ENCODE results near the gene UBA5. TPM values are rescaled to one million over a fixed set of nuclear protein-coding genes. Genes with fewer than 3 reads are reported as not detected.

Gene UBA5
- total RNA-seq, 1 donor from 2014 or later, result 36.0 TPM

DNA sequence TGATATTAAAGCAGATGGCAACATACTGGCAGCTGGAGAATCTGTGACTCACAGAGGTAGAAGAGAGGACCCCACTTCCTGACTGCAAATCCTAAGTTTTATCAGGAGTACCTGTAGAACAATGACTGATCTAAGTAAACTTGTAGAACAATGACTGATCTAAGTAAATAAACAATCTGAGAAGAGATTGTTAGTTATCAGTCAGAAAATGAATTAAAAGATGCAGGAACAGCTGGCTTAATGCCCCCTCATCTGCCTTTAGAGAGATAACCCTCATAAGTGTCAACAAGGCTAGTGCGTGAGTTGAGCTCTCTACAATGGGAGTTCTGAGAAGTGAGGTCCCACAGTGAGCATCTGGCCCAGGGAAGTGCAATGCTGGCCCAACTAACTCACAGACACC is 15.1 kb upstream of the UBA5 start:
- DNase-seq (ENCODE audit: missing footprints), result no peak
- no peak for ATAC-seq
- intact Hi-C loops (cut with DNase I), result no loop called here

DNA sequence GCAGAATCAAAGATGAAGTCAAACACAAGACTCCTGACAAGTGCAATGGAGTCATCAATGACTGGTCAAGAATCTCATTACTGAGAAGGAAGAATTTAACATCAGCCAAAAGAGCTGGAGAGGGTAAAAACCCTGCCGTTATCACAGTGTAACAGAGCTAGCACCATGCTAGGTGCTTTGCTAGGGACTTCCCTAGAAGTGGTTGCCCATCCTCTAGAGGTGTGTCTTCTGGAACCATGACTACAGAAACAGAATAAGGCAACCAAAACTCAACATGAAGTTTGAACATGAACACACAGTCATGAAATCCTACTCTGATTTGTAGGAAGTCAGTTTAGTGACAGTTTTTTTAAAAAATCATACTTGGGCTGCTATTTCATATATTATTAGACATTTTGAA is 10.0 kb upstream of the UBA5 start:
- intact Hi-C loops (cut with DNase I), result no loop called here
- no peak for ATAC-seq
- DNase-seq (ENCODE audit: missing footprints), result no peak

DNA sequence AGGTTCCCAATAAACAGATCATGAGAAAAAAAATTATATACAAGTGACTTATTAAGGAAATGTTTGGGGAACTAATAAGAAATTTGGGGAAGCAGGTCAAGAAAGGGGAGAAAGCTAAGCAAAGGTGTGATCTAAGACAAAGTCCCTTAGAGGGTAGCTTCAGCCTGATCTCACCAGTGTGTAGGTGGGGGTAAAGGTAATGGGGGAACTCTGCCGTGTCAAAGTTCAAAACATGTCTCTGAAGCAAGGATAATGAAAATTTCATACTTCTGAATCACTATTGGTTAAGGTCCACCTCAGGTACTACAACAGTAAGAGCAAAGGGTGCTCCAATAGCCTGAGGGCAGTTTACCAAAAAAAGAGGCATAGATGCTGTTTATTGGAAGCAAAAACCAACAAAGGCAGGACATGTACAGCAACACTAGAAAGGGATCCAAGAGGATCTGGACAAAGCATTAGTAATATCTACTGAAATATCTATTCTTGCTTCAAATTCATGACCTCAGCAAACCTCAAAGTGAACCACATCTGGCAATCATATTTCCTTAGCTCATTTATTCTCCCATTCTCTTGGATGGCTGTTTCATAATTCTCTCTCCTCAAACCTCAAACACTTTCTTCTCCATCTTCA is 7.4 kb upstream of the UBA5 start:
- DNase-seq (ENCODE audit: missing footprints) (no peak), ATAC-seq (no peak)
- intact Hi-C loops (cut with DNase I), result no loop called here

DNA sequence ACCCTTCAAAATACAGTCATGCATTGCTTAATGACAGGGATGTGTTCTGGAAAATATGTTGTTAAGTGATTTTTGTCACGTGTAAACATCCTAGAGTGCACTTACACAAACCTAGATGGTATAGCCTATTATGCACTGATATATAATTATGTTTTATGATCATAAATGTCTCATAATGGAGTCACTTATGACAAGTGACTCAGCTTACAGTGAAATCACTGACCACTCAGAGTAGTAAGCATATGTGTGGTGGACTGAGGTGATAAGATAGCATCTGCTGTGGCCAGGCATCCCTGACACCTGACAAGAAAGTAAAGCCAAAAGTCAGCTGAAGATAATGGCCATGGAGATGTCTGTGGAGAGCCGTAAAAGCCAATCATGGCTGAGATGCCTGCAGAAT is 5.9 kb upstream of the UBA5 start:
- ATAC-seq, result no peak
- intact Hi-C loops (cut with DNase I), result no loop called here
- no peak for DNase-seq (ENCODE audit: missing footprints)

DNA sequence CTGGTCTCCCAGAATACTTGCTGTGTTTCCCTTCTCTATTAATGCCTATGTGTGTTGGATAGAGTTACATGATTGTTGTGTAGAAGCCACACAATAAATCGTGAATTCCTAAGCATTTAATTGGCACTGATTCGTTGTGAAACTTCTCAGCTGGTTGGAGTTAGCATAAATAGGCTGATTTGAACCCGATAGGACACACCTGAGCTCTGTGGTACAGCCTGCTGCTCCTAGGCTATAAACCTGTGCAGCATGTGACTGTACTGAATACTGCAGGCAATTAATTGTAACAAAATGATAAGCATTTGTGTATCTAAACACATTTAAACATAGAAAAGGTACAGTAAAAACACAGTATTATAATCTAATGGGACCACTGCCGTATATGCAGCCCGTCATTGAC is 5.4 kb upstream of the UBA5 start:
- DNase-seq (ENCODE audit: missing footprints), result no peak
- no peak for ATAC-seq
- intact Hi-C loops (cut with DNase I), result no loop called here

DNA sequence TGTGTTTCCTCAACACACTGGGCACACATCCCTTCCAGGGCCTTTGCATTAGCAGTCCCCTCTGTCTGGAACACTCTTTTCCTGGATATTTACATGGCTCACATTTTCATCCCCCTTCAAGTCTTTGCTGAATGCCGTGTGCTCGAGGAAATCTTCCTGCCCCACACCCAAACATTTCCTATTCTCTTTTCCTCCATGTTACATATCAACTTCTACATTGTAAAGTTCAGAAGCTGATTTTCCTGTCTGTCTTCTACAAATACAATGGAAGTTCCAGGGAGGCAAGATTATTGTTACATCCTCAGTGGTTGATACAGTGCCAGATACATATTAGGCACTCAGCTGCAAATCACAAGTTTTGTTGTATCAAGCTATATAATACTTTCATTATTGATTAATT is 4.7 kb upstream of the UBA5 start:
- no peak for ATAC-seq
- intact Hi-C loops (cut with DNase I), result no loop called here
- no peak for DNase-seq (ENCODE audit: missing footprints)

DNA sequence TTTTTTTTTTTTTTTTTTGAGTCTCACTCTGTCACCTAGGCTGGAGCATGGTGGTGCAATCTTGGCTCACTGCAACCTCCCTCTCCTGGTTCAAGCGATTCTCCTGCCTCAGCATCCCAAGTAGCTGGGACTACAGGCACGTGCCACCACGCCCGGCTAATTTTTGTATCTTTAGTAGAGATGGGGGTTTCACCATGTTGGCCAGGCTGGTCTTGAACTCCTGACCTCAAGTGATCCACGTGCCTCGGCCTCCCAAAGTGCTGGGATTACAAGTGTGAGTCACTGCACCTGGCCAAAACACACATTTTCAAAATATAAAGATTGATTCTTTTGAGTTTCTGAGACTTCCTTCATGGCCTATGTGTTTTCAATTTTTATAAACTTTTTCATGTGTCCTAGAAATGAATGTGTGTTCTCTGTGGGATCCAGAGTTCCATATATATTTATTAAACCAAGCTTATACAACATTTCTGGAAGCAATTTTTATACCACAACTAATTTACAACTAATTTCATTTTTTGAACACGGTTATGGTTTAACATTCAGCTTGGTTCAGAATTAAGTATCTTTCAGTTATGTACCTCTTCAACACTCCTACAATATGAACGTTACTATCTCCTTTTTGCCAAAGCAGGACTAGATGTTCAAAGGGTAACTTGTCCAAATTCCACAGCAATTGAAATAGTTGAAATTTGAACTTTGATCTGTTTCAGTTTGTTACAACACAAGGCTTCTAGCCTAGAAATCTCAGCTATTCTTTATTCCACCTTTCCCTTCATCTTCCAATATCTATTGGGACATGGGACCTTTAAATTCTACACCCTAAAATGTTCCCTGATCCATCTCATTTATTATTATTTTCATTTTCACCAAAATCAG is 2.0 kb upstream of the UBA5 start:
- DNase-seq (ENCODE audit: missing footprints), result no peak
- ATAC-seq, result no peak
- intact Hi-C loops (cut with DNase I), result loop anchor here (2.0 kb wide), 1 partner anchor 65 kb away; the partner anchor contains the start of gene NPHP3

DNA sequence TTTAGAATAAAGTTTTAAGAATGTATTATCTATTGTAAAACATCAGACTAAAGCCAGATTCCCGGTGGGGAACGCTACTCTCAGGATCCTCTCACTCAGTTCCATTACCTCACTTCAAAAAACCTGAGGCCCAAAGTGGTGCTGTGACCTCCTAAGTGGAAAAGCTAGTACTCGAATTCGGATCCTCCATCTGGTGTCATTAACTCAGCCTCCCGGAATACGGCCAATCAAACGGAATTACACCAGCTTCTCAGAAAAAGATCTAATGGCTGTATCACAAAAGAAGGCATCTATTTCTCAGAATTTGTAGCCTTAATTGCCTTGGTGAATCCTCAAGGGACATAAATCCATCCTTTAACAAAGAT is 1.1 kb upstream of the UBA5 start:
- ATAC-seq (no peak), DNase-seq (ENCODE audit: missing footprints) (no peak)
- intact Hi-C loops (cut with DNase I), result loop anchor here (2.0 kb wide), 1 partner anchor 64 kb away; the partner anchor contains the start of gene NPHP3

DNA sequence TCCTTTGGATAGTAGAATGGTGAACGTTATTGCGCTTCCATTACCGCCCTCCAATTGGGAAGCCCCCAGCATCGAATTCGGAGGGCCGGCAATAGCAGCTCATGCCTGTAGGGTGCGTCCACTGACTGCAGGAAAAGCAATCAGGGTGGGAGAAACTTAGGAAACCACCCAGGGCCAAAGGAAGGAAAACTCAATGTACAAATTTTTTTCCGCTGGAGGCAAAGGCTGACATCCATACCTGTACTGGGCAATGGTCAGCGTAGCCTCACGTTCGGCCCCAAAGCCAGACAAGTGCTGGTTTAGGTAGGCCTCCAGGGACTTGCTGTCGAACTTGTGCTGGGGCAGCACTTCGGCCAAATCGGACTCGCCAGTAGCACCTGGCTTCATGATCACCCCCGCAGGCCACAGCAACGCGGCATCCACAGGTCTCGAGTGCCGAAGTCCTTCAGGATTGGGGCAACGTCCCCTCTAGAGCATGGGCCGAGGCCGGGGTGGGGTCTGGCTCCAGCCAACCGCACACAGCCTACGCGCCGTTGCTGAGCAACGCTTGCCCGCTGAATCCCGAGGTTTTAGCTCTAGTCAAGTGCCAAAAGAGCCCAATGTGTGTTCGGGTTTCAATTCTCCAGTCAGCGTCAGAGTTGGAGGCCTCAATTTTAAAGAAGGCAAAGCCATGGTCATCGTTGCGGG is 621 bp upstream of the UBA5 start, which contains the start of gene ACAD11:
Gene ACAD11 (minus strand): TSS at position 445 of the 687 bp plus-strand sequence. CDS start 58 bp downstream, at position 387.
- ATAC-seq (peak; percentile 88), DNase-seq (ENCODE audit: missing footprints) (peak; percentile 85)
- intact Hi-C loops (cut with DNase I), result loop anchor here (2.0 kb wide), 1 partner anchor 63 kb away; the partner anchor contains the start of gene NPHP3

DNA sequence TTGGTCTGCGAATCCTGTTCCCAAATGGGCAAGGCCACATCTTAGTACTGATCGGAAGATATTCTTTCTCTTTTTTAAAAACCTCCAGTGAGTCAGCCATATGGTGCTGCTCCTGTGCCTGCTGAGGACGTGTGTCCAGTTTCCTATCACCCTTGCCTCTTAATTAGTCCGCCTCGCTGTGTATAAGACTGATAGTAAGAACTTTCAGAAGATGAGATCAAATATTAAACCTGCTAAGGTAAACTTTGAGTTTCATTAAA is 612 bp downstream of the UBA5 start:
- intact Hi-C loops (cut with DNase I), result no loop called here
- no peak for ATAC-seq
- DNase-seq (ENCODE audit: missing footprints), result no peak

DNA sequence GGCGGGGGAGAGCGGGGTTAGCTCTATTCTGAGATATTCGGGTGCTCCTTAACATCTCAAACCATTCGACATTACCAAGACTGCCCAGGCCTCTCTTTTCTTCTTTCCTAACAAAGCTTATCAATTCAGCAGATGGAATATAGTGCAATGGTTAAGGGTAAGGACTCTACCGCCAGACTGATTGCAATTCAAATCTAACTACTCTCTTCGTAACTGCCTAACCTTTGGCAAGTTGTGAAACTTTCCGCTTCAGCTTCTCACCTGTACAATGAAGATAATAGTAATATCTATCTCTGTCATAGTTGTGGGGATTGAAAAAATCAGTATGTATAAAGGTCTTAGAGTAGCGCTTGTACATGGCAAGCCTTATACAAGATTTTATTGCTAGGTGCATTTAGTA is 972 bp downstream of the UBA5 start:
- DNase-seq (ENCODE audit: missing footprints) (no peak), ATAC-seq (no peak)
- intact Hi-C loops (cut with DNase I), result no loop called here

DNA sequence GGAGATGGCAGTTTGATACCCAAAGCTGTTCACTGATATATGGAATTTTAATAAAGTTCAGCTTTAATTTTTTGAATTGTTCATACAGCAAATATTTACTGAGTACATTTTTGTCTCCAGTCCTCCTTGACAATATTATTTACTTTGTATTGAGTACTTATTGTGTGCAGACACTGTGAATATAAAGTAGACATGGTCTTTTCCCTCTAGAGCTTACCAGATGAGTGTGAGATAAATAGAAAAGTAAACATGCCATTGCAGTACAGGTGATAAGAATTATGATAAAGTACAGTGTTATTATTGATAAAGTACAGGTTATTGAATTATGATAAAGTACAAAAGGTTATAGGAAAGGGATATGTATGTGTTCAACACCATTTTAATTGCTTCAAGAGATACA is 2.1 kb downstream of the UBA5 start:
- DNase-seq (ENCODE audit: missing footprints) (no peak), ATAC-seq (no peak)
- intact Hi-C loops (cut with DNase I), result no loop called here

DNA sequence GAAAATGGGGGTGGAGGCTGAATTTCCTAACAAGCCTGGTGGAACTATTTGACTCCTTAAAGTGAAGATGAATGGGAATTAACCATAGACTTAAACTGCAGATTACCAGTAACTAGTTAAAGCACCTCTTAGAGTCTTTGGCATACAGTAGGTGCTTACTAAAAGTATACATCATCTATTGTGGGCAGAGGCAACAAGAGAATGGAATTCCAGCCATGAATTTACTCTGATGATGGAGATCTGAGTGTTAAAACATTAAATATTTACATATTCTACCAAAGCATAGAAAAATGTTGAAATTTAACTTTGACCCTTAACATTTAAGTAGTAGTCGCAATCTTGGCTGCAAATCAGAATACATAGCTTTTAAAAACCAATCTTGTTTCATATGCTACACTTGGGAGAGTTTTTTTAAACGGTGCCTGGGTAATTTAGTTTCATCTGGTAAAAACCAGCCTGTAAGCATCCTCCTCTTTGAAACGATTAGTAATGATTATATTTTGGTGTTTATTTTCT is 5.2 kb downstream of the UBA5 start:
- DNase-seq (ENCODE audit: missing footprints), result no peak
- intact Hi-C loops (cut with DNase I), result no loop called here
- ATAC-seq, result no peak

DNA sequence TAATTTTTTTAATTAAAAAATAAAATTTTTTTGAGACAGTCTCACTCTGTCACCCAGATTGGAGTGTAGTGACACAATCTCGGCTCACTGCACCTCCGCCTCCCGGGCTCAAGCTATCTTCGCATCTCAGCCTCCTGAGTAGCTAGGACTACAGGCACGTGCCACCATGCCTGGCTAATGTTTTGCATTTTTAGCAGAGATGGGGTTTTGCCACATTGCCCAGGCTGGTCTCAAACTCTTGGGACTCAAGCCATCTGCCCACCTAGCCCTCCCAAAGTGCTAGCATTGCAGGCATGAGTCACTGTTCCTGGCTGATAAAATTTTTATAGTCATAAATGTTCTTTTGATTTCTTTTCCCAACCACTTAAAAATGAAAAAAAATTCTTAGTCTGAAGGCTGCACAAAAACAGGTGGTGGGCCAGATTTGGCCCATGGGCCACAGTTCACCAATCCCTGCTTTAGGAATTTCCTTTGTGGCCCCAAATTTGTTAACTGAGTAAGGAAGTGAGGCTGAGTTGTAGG is 9.2 kb downstream of the UBA5 start:
- intact Hi-C loops (cut with DNase I), result no loop called here
- ATAC-seq (no peak), DNase-seq (ENCODE audit: missing footprints) (peak; percentile 44)

DNA sequence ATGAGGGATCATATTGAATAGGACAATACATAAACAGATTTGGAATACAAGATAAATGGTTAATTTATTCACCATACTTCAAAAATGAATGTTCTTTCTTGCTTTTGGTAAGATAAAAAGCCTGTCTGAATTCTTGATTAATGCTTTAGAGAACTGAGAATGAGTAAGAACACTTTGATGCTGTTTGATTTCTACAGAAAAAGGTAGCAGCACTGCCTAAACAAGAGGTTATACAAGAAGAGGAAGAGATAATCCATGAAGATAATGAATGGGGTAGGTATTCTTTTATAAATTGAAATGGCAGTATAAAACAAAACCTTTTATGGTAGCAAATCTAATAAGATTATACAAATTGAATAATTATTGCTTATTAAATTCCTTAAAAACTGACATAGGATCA is 15.3 kb downstream of the UBA5 start:
- ATAC-seq (no peak), DNase-seq (ENCODE audit: missing footprints) (no peak)
- intact Hi-C loops (cut with DNase I), result no loop called here

DNA sequence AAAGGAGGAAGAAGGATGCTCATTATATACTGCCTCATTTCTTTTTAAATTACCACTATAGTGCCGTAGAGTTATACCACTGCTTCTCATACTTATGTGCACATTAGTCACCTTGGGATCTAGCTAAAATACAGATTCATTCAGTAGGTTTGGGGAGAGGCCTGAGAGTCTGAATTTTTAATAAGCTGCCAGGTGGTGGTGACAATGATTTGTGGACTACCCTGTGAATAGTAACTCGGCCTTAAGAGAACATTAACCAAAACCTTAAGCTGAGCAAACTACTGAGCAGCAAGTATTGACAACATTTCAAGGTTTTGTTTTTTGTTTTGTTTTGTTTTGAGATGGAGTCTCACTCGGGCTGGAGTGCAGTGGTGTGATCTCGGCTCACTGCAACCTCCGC is 19.8 kb downstream of the UBA5 start:
- DNase-seq (ENCODE audit: missing footprints), result no peak
- no peak for ATAC-seq
- intact Hi-C loops (cut with DNase I), result no loop called here

DNA sequence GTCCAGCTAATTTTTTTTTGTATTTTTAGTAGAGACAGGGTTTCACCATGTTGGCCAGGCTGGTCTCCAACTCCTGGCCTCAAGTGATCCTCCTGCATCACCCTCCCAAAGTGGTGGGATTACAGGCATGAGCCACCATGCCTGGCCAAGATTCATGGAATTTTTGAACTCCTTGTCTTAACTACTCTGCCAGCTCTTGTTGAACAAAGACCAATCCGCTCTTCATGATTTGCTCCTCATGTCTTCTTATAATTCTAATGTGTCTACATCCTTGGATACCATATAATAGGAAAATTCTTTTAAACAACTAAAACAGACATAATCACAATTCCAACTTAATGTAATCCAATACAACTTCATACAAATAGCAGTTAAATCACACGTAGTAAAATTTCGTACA is 21.3 kb downstream of the UBA5 start:
- ATAC-seq, result no peak
- DNase-seq (ENCODE audit: missing footprints), result no peak
- intact Hi-C loops (cut with DNase I), result no loop called here

DNA sequence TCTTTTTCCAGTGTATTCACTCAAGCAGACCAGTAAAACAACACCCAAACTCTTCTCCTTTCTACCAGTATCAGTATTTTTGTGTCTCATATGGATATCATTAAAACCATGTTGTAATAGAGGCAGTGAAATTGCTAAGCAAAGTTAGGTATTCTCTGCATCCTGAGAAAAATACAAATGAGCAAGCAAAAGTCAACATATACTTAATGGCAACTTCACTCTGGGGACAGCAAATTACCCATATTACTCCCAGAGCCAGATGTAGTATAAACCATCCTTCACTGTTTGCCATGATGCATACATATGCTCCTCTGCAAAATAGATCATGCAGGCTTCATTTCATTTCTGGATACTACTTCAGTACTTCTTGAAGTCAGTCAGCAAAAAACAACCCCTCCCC is 22.1 kb downstream of the UBA5 start:
- DNase-seq (ENCODE audit: missing footprints) (no peak), ATAC-seq (no peak)
- intact Hi-C loops (cut with DNase I), result no loop called here

DNA sequence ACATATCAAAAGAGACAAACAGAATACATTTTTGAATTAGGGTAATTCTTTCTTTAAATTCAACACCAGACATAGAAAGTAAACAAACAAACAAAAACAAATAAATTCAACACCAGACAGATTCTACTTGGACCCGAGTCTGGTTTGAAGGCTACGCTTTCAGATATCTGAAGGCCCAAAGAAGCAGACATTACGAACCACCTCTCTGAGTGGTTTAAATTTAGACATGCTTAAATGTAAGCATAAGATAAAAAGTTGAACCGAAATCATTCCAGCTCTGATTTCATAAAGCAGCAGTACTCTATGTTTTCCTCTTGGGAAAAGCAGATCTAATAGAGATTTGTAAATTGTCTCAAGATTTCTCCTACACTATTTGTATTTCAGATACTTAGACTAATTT is 29.9 kb downstream of the UBA5 start:
- intact Hi-C loops (cut with DNase I), result no loop called here
- DNase-seq (ENCODE audit: missing footprints) (no peak), ATAC-seq (no peak)

DNA sequence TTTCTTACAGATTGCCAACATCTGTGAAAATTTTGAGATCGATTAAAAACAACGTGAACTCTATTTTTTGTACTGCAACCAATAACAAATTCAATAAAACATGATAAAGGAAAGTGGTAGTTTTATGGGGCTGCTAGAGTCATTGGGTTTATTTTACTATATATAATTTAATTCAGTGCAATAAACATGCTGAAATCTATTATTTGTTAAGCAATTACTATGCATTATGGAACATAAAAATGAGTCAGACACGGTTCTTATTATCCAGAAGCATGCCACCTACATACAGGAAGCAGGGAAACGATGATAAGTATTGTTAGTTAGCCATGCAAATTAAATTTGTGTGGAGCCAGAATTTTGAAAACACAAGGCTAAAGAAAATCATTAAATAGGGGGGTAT is 34.9 kb downstream of the UBA5 start:
- DNase-seq (ENCODE audit: missing footprints) (no peak), ATAC-seq (no peak)
- intact Hi-C loops (cut with DNase I), result no loop called here

All from Right ventricle myocardium inferior (tissue), 1 donor.